GM11168 (cell line): Measurements from ENCODE around the gene LPIN3.

Experiments used
- in situ Hi-C: fragments of 300-500 bp; cut with MboI; formaldehyde crosslinking; loops from one replicate; pipeline ENCODE4 v1.12.0; 2022; ENCODE audit warnings: low sequenced_read_pairs; ENCODE audit not compliant: unreplicated experiment

Gene LPIN3

DNA sequence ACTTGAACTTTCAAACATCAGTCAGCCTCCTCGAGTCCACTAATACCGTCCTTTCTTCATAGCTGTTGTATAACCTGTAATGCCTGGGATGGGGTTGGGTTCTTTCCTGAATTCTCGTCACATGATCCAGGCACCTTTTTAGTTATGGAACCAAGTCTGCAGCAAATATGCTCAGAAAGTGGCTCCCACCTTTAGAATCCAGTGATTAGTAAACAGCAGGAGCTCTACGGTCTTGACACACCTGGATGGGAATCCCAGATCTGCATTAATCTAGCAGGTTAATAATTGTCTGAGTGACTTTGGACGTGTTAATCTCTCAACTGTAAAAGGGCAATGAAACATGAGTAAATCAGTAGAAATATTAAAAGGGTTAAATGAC lies 22.4 kb upstream of the LPIN3 start:
- in situ Hi-C loops, result no loop called here

GRCh38 chr20:41320441-41320840 lies 20.2 kb upstream of the LPIN3 start:
- in situ Hi-C loops, result no loop called here

GRCh38 chr20:41320976-41321375 lies 19.6 kb upstream of the LPIN3 start:
- in situ Hi-C loops, result no loop called here

DNA sequence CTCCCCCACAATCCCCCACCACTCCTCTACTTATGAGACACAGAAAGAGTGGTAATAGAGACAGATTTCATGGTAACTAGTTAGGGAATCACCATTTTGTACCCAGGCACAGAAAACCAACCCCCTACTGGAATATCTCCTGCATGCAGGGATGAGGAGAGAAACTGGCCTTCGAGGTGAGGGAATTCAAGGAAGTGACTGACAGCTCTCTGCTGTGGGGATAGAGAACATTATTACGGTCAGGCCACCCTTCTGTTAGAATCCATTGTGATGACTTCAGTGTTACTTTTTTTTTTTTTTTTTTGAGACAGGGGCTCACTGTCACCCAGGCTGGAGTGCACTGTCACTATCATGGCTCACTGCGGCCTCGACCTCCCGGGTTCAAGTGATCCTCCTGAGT lies 13.4 kb upstream of the LPIN3 start:
- in situ Hi-C loops, result no loop called here

GRCh38 chr20:41329435-41330342 lies 10.9 kb upstream of the LPIN3 start:
- in situ Hi-C loops, result loop anchor here (10.0 kb wide), 1 partner anchor 195 kb away; the partner anchor contains the start of gene PLCG1

- in situ Hi-C loops, result loop anchor here (10.0 kb wide), 1 partner anchor 196 kb away; the partner anchor contains the start of gene PLCG1
These were observed 10.3 kb upstream of the LPIN3 start for GRCh38 chr20:41330343-41330720.

GRCh38 chr20:41330941-41331340 lies 9.7 kb upstream of the LPIN3 start:
- in situ Hi-C loops, result loop anchor here (10.0 kb wide), 1 partner anchor 196 kb away; the partner anchor contains the start of gene PLCG1

DNA sequence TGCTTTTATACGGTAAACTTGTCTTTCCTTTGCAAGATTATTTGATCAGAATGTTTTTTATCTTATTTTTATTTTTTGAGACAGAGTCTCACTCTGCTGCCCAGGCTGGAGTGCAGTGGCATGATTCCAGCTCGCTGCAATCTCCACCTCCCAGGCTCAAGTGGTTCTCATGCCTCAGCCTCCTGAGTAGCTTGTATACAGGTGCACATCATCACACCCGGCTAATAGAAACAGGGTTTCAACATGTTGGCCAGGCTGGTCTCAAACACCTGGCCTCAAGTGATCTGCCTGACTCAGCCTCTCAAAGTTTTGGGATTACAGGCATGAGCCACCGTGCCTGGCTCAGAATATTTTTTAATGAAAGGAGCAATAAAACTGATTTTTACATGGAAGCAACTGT lies 8.9 kb upstream of the LPIN3 start:
- in situ Hi-C loops, result loop anchor here (10.0 kb wide), 1 partner anchor 197 kb away; the partner anchor contains the start of gene PLCG1

- in situ Hi-C loops, result loop anchor here (10.0 kb wide), 1 partner anchor 199 kb away; the partner anchor contains the start of gene PLCG1
These were observed 6.6 kb upstream of the LPIN3 start for GRCh38 chr20:41334036-41334435.

DNA sequence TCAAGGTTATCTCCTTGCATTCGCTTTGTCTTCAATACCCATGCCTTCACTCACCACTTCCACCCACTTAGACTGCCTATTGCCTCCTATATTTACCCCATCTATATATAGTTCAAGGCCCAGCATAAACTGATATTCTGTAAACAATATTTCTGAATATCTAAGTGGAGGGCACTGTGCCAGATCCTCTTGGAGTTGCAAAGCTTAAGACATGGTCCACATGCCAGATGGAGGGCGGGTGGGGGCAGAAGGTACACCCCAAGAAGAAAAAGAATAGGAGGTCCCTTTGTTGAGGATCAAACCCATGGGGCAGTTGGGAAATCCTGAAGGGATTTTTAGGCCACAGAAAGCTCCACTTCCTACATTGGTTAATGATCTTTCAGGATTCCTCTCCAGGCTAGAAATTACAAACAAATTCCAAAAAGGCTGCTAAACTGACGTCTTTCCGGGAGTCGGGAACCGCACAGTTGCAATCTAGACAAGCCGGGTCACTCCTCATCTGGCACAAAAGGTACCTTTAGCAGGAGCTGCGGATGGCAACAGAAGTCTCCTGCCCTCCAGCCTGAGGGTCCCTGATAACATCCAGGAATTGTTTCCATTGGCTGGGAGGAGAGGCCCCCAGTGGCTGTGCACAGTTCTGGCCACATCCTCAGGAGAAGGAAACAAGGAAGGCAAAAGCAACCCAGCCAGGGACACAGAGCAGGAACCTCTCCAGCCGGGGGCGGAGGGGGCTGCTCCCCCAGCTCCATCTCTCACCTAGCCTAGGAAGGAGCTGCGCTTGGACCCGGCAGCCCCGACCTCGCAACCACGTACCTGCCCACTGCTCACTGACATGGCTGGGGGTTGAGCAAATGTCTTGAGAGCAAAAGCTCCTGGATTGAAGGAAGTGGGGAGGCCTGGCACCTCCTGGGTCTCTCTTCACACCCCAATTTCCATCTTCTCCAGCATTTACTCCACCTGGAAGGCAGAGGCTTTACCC lies 5.9 kb upstream of the LPIN3 start:
- in situ Hi-C loops, result loop anchor here (10.0 kb wide), 1 partner anchor 200 kb away; the partner anchor contains the start of gene PLCG1

GRCh38 chr20:41335591-41335990 lies 5.0 kb upstream of the LPIN3 start:
- in situ Hi-C loops, result loop anchor here (10.0 kb wide), 1 partner anchor 201 kb away; the partner anchor contains the start of gene PLCG1

GRCh38 chr20:41336711-41337492 lies 3.7 kb upstream of the LPIN3 start:
- in situ Hi-C loops, result loop anchor here (10.0 kb wide), 1 partner anchor 202 kb away; the partner anchor contains the start of gene PLCG1

GRCh38 chr20:41339957-41340326 lies 679 bp upstream of the LPIN3 start:
- in situ Hi-C loops, result loop anchor here (5.0 to 10.0 kb wide), 3 partner anchors 168 to 365 kb away; partner anchors contain the start of gene PLCG1

GRCh38 chr20:41342474-41343464 lies 2.1 kb downstream of the LPIN3 start:
- in situ Hi-C loops, result loop anchor here (5.0 to 10.0 kb wide), 2 partner anchors 170 to 368 kb away; no protein-coding TSS in a partner anchor

- in situ Hi-C loops, result loop anchor here (5.0 to 10.0 kb wide), 2 partner anchors 172 to 370 kb away; no protein-coding TSS in a partner anchor
These were observed 3.9 kb downstream of the LPIN3 start for GRCh38 chr20:41344477-41344876.

GRCh38 chr20:41344938-41345728 lies 4.5 kb downstream of the LPIN3 start:
- in situ Hi-C loops, result loop anchor here (5.0 to 10.0 kb wide), 2 partner anchors 173 to 370 kb away; no protein-coding TSS in a partner anchor

GRCh38 chr20:41345729-41346067 lies 5.1 kb downstream of the LPIN3 start:
- in situ Hi-C loops, result loop anchor here (10.0 kb wide), 1 partner anchor 371 kb away; no protein-coding TSS in a partner anchor
